ENCODE results near the gene GDI2. TPM values are rescaled to one million over a fixed set of nuclear protein-coding genes. Genes with fewer than 3 reads are reported as not detected.
"Not testable (repeated sequence)": the region's sequence is repeated elsewhere in the genome, so short reads cannot be mapped to it uniquely, and the experiment has no call there.

Gene GDI2
- total RNA-seq, 2 donors from 2014 or later: 186 to 218 TPM

GRCh38 chr10:5855979-5856700 lies 42.9 kb upstream of the GDI2 start:
- H3K27me3 ChIP-seq (replicated peaks; ENCODE audit: insufficient read depth): no peaks in the 10 kb centered on the region
- no peak for DNase-seq (ENCODE audit: low spot score)
- TF ChIP-seq, protein P1, sequence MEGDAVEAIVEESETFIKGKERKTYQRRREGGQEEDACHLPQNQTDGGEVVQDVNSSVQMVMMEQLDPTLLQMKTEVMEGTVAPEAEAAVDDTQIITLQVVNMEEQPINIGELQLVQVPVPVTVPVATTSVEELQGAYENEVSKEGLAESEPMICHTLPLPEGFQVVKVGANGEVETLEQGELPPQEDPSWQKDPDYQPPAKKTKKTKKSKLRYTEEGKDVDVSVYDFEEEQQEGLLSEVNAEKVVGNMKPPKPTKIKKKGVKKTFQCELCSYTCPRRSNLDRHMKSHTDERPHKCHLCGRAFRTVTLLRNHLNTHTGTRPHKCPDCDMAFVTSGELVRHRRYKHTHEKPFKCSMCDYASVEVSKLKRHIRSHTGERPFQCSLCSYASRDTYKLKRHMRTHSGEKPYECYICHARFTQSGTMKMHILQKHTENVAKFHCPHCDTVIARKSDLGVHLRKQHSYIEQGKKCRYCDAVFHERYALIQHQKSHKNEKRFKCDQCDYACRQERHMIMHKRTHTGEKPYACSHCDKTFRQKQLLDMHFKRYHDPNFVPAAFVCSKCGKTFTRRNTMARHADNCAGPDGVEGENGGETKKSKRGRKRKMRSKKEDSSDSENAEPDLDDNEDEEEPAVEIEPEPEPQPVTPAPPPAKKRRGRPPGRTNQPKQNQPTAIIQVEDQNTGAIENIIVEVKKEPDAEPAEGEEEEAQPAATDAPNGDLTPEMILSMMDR (IDR thresholded peaks at IDR 0.05): no peak
- TF ChIP-seq POLR2A (IDR thresholded peaks at IDR 0.05): no peak
- no peak for TF ChIP-seq POLR2AphosphoS5 (IDR thresholded peaks at IDR 0.05)
- H3K4me3 ChIP-seq: no peak overlapping the region
- intact Hi-C loops (cut with DNase I): no loop called here
- no peaks in the 10 kb centered on the region for H3K36me3 ChIP-seq
- H3K9me3 ChIP-seq: no peaks in the 10 kb centered on the region
- no peaks in the 10 kb centered on the region for H3K4me1 ChIP-seq (replicated peaks)
- no peak overlapping the region for H3K27ac ChIP-seq
- 89% methylated on average over 18 of the region's 18 CpGs for WGBS

- no peaks in the 10 kb centered on the region for H3K27me3 ChIP-seq (replicated peaks; ENCODE audit: insufficient read depth)
- no peak for DNase-seq (ENCODE audit: low spot score)
- no peaks in the 10 kb centered on the region for H3K9me3 ChIP-seq
- no peak overlapping the region for H3K4me3 ChIP-seq
- no peak overlapping the region for H3K27ac ChIP-seq
- TF ChIP-seq POLR2A (IDR thresholded peaks at IDR 0.05) (no peak), POLR2AphosphoS5 (IDR thresholded peaks at IDR 0.05) (no peak)
- TF ChIP-seq, protein P1 (IDR thresholded peaks at IDR 0.05): no peak
- WGBS: 74% methylated on average over 5 of the region's 5 CpGs
- H3K4me1 ChIP-seq (replicated peaks): no peaks in the 10 kb centered on the region
- H3K36me3 ChIP-seq: no peaks in the 10 kb centered on the region
- intact Hi-C loops (cut with DNase I): no loop called here
These were observed 40.9 kb upstream of the GDI2 start for GRCh38 chr10:5854131-5854475.

DNA sequence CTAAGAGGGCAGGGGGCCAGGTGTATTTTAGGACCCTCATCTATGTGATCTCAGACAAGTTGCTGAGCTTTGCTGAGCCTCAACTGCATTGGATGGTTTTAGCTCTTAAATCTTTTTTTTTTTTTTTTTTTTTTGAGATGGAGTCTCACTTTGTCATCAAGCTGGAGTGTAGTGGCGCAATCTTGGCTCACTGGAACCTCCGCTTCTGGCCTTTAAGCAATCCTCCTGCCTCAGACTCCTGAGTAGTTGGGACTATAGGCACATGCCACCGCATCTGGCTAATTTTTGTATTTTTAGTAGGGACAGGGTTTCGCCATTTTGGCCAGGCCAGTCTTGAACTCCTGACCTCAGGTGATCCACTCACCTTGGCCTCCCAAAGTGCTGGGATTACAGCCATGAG lies 33.4 kb upstream of the GDI2 start:
- H3K4me1 ChIP-seq (replicated peaks); H3K27me3 ChIP-seq (replicated peaks; ENCODE audit: insufficient read depth); DNase-seq (ENCODE audit: low spot score); intact Hi-C loops (cut with DNase I); H3K36me3 ChIP-seq; H3K4me3 ChIP-seq; H3K9me3 ChIP-seq; H3K27ac ChIP-seq: not testable (repeated sequence)
- WGBS: 98% methylated on average over 4 of the region's 4 CpGs

DNA sequence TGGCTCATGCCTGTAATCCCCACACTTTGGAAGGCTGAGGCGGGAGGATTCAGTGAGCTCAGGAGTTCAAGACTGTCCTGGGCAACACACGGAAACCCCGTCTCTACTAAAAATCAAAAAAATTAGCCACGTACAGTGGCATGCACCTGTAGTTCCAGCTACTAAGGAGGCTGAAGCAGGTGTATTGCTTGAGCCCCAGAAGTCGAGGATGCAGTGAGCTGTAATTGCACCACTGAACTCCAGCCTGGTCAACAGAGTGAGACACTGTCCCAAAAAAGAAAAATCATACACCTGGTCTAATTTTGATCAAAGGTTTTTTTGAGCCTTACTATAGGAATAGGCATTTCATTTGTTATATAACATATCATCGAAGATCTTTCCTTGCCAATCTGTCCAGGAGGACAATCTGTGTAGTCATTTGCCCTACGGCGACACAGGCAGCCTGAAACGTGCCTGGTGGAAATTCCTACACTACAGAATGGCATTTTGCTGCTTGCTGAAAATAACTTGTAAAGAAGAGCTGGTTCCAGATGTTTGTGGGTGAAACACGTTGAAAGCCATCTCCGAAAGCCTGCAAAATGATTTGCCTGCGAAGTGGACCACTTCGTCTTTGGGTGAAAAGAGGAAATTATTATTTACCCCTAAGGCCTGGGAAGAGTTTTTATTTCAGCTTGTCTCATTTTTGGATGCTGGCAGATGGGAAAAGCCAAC lies 31.3 kb upstream of the GDI2 start:
- no peak overlapping the region for H3K4me3 ChIP-seq
- TF ChIP-seq POLR2AphosphoS5 (IDR thresholded peaks at IDR 0.05): no peak
- TF ChIP-seq, protein P1 (IDR thresholded peaks at IDR 0.05): no peak
- 54% methylated on average over 13 of the region's 13 CpGs for WGBS
- H3K36me3 ChIP-seq: no peaks in the 10 kb centered on the region
- DNase-seq (ENCODE audit: low spot score): no peak
- H3K27ac ChIP-seq: no peak overlapping the region
- H3K4me1 ChIP-seq (replicated peaks): no peaks in the 10 kb centered on the region
- H3K27me3 ChIP-seq (replicated peaks; ENCODE audit: insufficient read depth): no peaks in the 10 kb centered on the region
- intact Hi-C loops (cut with DNase I): no loop called here
- no peaks in the 10 kb centered on the region for H3K9me3 ChIP-seq

- intact Hi-C loops (cut with DNase I): no loop called here
- no peaks in the 10 kb centered on the region for H3K27me3 ChIP-seq (replicated peaks; ENCODE audit: insufficient read depth)
- no peak overlapping the region for H3K4me3 ChIP-seq
- TF ChIP-seq, protein P1 (IDR thresholded peaks at IDR 0.05): no peak
- no peak for TF ChIP-seq POLR2AphosphoS5 (IDR thresholded peaks at IDR 0.05)
- no peak for TF ChIP-seq POLR2A (IDR thresholded peaks at IDR 0.05)
- no peak overlapping the region for H3K27ac ChIP-seq
- no peaks in the 10 kb centered on the region for H3K36me3 ChIP-seq
- WGBS: 60% methylated on average over 4 of the region's 4 CpGs
- H3K4me1 ChIP-seq (replicated peaks): no peaks in the 10 kb centered on the region
- H3K9me3 ChIP-seq: no peaks in the 10 kb centered on the region
- DNase-seq (ENCODE audit: low spot score): no peak
These were observed 30.6 kb upstream of the GDI2 start for GRCh38 chr10:5843686-5844344.

Measured in prostate gland (tissue), 2 donors.